HG02571 (cell line): ENCODE results near the gene PDE8B.

Experiments
- ATAC-seq: cut with Tn5 transposase; IDR thresholded peaks from one replicate; pipeline ENCODE4 v1.9.1; 2021; ENCODE audit warnings: mild to moderate bottlenecking, moderate library complexity; ENCODE audit not compliant: unreplicated experiment

Gene PDE8B

DNA sequence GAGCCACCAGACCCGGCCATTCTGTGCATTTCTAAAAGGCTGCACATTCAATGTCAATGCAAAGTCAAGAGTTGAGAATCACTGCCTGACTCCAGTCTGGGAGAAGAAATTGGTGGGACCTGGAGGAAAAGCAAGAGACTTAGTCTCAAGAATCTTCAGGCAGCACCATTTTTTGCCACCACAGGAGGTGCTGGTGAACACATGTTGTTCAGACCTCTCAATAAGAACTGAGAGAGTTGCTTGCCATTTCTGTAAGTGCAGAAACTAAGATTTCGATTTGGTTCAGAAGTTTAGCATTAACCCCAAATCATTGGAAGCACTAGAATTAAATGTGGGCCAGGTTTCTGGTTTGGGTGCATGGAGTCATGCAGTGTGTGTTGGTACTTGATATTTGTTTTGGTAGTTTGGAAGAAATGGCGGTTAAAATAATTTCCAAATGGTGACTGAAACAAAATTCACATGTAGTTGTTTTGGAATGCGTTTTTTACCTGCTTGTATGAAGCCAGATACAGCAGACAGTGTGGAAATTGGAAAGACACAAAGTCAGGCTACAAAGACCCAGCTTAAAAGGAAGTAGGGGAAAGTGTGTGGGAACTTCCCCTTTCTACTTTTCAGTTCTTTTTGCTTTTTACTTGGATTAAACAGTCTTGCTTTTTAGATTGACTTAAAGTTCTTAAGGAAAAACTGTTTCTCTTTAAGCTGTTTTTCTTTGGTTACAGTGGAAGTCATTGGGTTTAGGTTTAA is 20.4 kb downstream of the PDE8B start:
- ATAC-seq: no peak

DNA sequence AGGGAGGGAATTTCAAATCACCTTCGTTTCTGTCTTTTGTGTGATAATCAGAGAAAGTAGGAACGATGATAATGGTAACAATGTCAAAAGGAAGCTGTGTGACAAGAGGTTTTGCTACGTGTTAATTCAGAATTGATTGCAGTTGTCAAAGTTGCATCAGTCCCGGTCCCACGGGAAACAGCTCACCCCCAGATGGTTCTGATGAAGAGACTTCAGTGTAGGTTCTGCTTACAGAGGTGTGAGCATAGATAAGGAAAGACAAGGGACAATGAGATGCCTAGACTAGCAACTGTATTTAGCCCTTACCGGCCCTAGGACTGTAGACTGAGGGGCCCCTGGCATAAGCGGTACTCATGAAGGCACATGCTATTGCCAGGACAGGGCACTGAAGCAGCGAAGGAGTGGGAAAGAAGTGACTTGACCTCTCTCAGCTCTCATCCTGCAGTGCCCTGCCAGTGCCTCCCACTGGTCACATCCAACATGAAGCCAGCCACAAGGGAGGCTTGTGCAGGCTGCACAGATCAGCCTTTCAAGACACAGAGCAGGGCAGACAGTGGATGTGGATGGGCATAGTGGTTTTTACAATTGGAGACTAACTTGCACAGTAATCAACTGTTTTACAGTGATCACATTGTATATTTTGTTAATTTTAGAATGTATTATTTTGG is 21.1 kb downstream of the PDE8B start:
- no peak for ATAC-seq

DNA sequence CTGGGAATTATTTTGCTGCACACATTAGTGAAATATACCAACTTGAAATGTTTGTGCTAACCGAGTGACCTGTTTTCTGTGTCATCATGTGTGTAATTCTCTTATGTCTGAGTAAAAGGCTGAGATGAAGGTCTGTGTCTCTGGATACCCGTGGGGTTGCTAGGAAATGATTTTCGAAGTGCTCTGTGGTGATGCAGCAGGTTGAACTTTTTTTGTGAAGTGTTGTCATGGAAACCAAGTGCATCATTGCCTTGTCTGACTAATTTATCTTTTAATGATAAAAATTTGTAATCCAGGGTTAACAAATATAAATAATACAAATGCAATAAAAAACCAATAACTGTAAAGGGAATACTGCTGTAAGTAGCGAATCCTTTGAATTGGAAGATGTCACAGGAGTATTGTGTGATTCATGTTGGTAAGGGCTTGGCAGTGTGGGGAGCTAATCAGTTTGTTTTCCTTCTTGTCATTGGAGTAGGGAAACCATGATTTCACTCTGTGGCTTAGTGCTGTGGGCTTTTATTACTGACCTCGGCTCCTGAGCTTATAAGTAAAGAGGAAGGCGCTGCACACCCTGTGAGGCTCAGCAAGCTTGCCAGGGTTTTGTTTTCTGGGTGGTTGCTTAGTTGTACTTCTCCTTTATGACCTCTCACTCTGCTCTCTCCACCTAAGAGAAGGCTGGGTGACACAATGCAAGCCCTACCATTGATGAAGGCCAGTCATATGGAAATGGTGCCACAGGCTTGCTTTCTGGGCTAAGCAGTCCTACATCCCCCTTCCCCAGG is 22.3 kb downstream of the PDE8B start:
- ATAC-seq: no peak

DNA sequence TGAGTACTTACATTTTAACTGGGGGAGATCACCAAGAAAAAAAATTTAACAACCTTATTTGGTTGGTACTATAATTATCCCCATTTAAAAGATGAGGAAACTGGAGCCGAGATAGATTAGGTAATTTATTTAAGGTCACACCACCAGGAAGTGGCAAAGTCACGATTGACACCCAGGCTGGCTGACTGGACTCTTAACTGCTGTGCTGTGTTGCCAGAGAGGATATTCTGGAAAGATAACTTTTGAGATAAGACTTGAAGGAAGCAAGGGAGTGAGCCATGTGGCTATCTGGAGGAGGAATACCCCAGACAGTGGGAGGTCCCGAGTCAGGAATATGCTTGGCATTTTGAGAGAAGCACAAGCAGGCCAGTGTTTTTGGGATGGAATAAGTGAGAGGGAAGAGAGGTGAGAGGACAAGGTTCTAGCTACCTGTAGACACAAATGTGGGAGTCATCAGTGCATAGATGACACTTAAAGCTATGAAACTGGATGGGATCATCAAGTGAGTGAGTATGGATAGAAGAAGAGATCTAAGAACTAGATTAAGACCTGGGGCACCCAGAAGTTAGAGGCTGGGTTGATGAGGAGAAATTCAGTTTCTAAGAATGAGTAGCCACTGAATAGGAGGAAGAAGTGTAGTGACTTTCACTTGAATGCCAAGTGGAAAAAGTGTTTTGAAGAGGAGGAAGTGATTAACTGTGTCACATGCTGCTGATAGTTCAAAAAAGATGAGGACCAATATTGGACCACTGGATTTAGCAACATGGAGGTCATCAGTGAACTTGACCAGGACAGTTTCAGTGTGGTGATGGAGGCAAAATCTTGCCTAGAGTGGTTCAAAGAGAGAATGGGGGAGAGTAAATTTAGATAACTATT is 25.6 kb downstream of the PDE8B start:
- no peak for ATAC-seq

DNA sequence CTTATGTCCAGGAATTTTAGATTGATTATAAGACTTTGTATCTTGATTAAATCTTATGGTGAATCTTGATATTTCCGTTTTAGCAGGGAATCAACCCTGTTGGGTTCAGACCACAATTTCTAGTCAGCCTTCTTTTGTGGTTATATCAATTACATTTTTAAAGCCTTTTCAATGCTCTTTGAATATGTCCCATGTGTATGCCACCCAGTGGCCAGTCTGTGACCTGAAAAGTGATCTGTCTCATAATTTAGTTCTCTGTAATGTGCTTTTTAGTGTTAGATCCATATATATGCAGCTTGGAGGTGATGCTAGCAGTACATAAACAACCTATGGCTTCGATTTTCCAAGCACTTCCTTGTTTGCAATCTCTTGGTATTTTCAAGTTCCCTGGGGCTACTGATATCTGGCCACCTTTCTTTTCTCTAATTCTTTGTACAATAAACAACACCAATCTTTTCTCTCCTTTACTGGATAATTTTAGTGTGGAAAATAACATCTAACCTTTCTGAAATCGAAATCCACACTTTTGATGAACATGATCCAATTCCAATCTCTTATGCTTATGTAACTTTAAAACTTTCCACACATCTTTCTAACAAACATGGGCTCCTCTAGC is 28.8 kb downstream of the PDE8B start:
- no peak for ATAC-seq

DNA sequence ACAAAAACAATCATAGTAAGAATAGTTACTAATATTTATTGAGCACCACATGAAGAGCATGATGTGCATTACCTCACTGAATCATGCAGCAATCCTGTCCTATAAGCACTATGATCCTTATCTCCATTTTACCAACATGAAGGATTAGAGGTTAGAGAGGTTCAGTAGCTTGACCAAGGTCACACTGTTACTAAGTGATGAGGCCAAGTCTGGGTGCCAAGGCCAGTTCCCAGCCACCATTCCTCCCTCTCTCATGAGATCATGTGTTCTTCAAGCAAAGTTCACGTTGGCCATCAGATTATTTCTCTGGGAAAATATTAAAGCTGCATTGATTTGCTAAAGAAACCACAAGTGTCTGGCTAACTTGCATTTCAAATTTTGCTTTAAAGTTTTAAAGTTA is 31.0 kb downstream of the PDE8B start:
- no peak for ATAC-seq

DNA sequence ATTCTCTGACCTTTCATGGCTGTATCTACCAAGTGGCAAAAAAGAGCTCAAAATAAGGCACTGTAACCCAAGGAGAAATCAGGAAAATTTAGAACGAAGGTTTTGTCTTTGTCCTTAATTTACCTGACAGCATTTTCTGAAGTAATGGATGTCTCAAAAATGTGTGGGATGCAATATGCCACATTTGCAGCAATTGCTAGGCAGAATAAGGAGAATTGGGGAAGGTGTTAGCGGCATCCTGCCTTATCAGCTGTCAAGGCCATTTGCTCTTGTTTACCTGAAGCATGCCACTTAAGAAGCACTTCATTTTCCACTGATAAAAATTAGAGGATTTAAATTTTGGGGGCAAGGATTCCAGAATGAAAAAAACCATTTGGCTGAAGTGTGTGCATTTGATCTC is 39.0 kb downstream of the PDE8B start:
- ATAC-seq: no peak

DNA sequence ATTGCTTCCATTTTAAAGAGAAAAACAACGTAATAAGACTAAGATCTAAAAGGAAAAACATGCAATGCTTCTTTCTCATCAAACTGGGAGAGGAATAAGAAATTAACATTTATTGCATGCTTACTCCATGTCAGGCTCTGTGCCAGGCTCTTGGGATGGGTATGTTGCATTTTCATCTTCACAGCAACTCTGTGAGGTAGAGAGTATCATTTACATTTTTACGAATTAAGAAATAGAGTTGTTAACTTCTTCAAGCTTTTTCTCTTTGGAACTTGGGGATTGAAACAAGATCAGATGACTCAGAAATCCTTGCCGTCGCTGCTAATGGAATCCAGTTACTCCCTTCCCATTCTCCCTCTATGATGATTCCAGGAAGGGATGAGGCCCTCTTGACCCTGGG is 39.5 kb downstream of the PDE8B start:
- ATAC-seq: no peak

DNA sequence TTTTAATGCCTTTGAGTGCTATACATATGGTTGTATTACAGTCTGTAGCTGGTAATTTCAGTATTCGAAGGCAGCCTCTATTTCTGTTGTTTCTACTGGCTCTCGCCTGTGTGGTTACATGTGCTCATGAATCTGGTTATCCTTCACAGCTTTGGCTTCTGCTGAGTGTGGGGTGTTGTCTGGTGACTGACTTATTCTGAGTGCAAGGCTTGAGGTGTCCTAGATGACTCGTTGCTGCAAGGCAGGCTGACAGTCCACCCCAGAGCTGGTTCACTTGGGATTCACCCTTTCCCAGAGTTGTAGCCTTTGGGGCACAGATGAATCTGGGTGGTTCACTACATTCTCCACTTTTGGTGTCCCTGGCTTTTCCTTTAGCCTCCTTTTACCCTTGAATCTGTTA is 41.4 kb downstream of the PDE8B start:
- ATAC-seq: no peak

DNA sequence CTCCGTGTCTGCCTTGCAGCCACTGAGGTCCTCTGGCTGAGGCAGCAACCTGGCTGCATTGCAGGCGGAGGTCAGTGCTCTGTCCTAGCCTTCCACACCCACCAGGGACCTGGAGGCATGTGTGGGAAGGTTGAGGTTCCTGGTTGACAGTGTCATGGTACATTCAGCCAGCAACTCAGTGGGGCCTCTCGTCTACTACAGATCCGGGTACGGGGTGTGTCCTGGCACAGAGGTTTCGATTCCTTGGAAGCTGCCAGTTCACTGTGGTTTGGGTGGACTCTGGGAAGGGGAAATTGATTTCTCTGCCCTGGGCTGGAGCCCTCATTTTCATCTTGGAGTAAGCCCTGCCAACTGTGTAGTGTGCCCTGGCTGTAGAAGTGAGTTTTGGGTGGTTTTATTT is 45.1 kb downstream of the PDE8B start:
- no peak for ATAC-seq

DNA sequence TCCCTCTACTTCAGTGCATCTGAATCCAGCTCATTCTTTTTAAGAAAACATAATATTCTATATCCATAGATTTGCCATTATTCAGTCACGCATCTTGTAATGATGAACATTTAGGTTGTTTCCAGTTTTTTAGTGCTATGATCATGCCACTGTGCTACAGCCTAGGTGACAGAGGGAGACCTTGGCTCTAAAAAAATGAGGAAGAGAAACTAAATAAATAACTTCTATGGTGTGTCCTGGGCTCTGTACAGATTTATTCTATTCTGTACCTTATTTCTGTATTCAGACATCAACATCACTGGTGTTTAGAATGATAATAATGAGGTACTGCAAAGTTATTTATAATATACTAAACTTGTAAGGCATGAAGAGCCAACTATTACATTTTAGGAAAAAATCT is 45.9 kb downstream of the PDE8B start:
- no peak for ATAC-seq

DNA sequence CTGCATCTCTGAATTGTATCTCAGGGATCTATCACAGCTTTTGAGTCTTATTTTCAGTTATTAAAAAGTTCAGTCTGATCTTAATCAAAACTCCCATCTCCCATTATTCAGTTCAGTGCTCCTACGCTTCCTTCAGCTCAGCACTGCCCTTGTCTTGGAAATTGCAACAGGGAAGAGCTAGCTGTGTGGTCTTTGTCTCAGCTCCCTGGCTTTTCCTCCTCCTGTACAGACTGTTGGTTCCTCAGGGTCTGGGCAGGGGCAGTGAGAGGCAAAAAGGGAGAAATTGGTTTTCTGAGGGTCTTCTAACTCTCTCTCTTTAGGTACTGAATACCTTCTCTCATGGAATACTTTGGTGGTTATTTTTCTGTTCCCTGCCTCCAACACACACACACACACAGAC is 48.2 kb downstream of the PDE8B start:
- ATAC-seq: no peak

DNA sequence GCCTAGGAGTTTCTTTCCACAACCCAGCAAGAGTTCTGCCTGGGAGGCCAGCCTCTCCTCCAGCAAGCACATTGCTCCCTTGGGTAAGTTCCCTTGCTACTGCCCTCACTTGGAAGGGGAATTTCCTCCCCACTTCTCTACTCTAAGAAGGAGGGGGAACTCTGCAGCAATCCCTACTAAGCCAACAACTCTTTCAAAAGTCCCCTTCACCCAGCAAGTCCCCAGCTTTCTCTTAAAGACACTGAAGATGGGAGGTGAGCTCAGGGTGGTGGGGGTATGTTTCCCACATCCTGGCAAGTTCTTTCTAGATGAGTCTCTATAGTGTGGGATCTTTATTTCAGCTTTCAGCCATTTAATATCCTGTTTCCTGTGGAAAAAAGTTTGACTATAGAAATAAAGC is 49.0 kb downstream of the PDE8B start:
- no peak for ATAC-seq

DNA sequence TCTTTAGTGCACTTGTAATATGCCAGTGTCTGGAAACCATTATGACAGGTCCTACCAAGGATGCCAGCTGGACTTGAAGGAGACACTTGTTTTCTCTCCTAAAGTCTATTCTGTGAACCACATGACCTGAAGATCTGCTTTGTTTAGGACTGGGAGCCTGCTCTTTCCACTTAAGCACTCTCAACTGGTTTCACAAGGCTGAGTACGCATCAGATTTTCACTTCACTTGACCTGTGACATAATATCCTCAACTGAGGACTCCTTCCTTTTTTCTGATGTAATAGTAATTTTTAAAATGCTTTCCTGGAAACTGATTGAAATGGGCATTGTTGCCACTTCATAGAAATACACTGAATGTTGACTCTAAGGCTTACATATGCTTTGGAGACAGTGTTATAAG is 52.2 kb downstream of the PDE8B start:
- no peak for ATAC-seq

DNA sequence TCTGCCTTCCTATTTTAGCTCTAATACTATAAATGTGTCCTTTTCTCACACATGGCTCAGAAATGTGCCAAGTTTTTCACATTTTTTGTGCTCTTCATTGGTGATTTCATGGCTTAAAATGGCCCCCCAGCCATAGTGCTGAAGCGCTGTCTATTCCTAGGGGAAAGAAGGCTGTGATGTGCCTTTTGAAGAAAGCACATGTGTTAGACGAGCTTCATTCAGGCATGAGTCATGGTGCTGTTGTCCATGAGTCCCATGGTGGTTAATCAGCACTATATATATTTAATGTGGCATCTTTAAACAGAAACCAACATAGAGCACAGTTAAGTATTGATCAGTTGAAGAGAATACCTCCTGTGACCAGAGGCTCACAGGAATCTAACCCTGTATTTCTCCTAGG is 55.8 kb downstream of the PDE8B start:
- ATAC-seq: no peak

DNA sequence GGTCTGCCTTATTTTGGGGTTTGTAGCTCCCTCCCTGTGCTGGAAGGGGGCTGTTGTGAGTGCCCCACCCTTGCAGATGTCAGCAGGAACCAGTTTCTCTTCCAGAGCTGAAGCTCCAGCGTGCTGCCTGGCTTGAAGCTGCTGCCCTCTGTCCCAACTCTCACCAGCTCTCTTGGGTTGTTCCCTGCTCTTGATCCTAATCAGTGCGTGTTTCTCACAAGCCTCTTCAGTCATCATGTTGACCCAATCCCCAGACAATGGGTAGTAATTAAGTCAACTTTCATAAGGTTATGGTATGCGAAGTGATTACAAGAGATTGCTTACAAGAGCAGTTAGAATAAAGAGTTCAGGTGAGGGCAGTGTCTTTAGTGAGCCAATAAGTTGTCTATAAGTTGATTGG is 57.0 kb downstream of the PDE8B start:
- no peak for ATAC-seq

DNA sequence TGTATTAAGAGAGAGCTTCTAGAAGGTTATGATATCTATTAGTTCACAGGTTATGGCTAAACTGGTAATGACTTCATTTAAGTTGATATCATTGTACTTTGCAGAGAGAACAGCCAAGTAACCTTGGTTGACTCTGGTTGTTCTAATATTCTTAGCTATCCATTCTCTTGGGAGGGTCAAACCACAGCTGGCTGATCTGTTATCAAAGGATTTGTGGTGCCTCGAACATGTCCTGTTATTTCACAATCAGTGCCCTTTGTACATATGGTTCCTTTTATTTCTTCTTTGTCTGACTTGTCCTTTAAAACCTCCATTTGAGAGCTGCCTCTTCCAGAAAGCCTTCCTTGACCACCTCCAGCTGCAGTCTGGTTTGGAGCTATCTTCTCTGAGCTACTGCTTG is 61.7 kb downstream of the PDE8B start:
- no peak for ATAC-seq

DNA sequence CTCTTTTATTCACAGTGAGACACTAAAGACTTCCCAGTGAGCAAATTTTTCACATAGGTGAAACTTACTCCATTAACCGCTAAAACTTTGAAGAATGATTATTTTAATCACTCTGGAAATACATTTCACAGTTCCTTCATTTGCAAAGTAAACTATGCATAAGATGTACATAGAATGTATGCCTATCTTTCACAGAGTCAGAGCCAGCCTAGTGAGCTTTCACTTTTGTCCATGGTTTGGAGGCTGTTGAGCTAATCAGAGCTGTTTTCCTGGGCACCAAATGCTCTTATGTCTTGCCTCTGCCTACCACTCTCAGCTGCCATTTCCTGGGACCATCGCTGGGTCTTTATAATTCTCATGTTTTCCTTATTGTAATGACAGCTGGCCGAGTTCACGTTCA is 67.3 kb downstream of the PDE8B start:
- ATAC-seq: no peak

DNA sequence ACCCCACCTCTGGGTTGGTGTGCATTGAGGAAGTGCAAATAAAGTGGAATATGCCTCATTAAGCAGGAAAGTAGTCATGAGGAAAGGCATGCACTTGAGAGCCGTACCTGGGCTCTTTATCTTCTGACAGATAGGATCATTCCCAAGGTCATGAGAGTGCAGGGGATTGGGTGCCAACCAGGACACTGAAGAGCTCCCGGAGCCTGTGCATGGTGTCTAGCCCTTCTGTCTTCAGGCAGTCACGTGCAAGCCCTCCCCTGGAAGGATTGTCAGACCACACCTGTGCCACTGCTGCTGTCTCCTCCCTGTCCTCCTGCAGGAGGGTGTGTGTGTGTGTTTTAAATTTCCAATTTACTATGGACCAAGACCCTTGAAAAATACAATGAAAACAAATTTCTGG is 69.6 kb downstream of the PDE8B start:
- no peak for ATAC-seq

DNA sequence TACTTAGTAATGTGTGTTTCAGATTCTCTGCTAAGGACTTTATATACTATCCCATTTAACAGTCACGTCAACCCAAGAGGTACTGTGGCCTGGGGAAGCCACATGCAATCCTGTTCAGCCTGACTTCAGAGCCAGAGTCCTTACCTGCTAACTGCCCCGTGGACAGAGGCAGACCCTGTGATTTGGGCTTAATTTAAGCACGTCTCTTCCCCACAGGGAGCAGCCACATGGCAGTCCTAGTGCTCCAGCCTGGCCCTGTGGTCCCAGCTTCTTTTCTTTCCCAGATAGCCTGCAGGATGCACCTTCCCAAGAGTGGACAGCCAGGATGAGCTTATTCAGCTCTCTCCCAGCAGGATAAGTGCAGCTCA is 71.5 kb downstream of the PDE8B start:
- ATAC-seq: no peak
